OCI-LY7 (cell line): ENCODE measurements around the gene NTN3. TPM values are rescaled to one million over a fixed set of nuclear protein-coding genes. Genes with fewer than 3 reads are reported as not detected.

Experiments used
- BruUV-seq: library from RNA; stranded (reverse); fragments of 400-500 nt; replicated peaks from 2 replicates; lab custom pipeline; 2021; lab: Mats Ljungman, UMichigan
- CTCF ChIA-PET: fragments of 300-600 bp; sonication (Branson Sonifier 250); formaldehyde crosslinking; loops from one replicate; lab custom pipeline; 2022; ENCODE audit warnings: antibody characterized with exemption; ENCODE audit not compliant: unreplicated experiment; lab: Charles Lee
- POLR2A ChIA-PET: fragments of 300-600 bp; sonication (Branson Sonifier 250); formaldehyde crosslinking; loops from one replicate; lab custom pipeline; 2022; ENCODE audit warnings: antibody characterized with exemption; lab: Charles Lee
- DNase-seq: peaks from one replicate; pipeline ENCODE4 v3.0.0-alpha.2; 2015; ENCODE audit warnings: low spot score
- H2AFZ ChIP-seq: fragments of 200-600 bp; sonication (generic), shearing (Covaris generic); 2 replicates; pipeline ENCODE4 v1.6.1; 2014; ENCODE audit warnings: mild to moderate bottlenecking, antibody characterized with exemption, low read length, moderate library complexity
- H3K27ac ChIP-seq: fragments of 200-600 bp; sonication (generic); 2 replicates; pipeline ENCODE4 v1.5.1; 2014; ENCODE audit warnings: mixed run types, low read depth, mild to moderate bottlenecking, moderate library complexity, low read length, inconsistent platforms; ENCODE audit not compliant: poor library complexity, severe bottlenecking
- H3K36me3 ChIP-seq: fragments of 200-600 bp; sonication (generic); 2 replicates; pipeline ENCODE4 v1.6.1; 2014; ENCODE audit warnings: mild to moderate bottlenecking, antibody characterized with exemption, low read length, moderate library complexity, mixed read lengths; ENCODE audit not compliant: insufficient read depth
- H3K4me1 ChIP-seq: fragments of 200-600 bp; sonication (generic); 2 replicates; pipeline ENCODE4 v1.5.1; 2014; ENCODE audit warnings: mild to moderate bottlenecking, low read length; ENCODE audit not compliant: insufficient read depth, poor library complexity, severe bottlenecking
- H3K4me2 ChIP-seq: fragments of 200-600 bp; sonication (generic); 2 replicates; pipeline ENCODE4 v1.6.1; 2014; ENCODE audit warnings: mild to moderate bottlenecking, low read length
- H3K4me3 ChIP-seq: fragments of 200-600 bp; sonication (generic); 2 replicates; pipeline ENCODE4 v1.5.1; 2014; ENCODE audit warnings: mild to moderate bottlenecking, low read depth, low read length; ENCODE audit not compliant: poor library complexity, severe bottlenecking
- H3K79me2 ChIP-seq: fragments of 200-600 bp; sonication (generic); 2 replicates; pipeline ENCODE4 v1.6.1; 2016; ENCODE audit warnings: low read depth, mild to moderate bottlenecking, low read length, moderate library complexity, mixed read lengths; ENCODE audit not compliant: insufficient read depth
- H3K9me2 ChIP-seq: fragments of 200-600 bp; sonication (generic); 2 replicates; pipeline ENCODE4 v1.6.1; 2016; ENCODE audit warnings: mild to moderate bottlenecking, low read length, mixed read lengths; ENCODE audit not compliant: insufficient read depth
- H3K9me3 ChIP-seq: fragments of 200-600 bp; sonication (generic); 2 replicates; pipeline ENCODE4 v1.6.1; 2014; ENCODE audit warnings: mild to moderate bottlenecking, mixed run types, low read length, mixed read lengths
- H4K20me1 ChIP-seq: fragments of 200-600 bp; sonication (generic); 2 replicates; pipeline ENCODE4 v1.6.1; 2014; ENCODE audit warnings: mild to moderate bottlenecking, antibody characterized with exemption, low read length, moderate library complexity, mixed read lengths; ENCODE audit not compliant: insufficient read depth
- EZH2phosphoT487 ChIP-seq: fragments of 200-600 bp; sonication (generic); IDR thresholded peaks from 2 replicates; pipeline ENCODE4 v1.6.1; 2018; ENCODE audit warnings: low read depth, borderline replicate concordance, mild to moderate bottlenecking, mixed run types, antibody characterized with exemption, low read length, moderate library complexity, mixed read lengths
- intact Hi-C: fragments of 100-400 bp; cut with micrococcal nuclease; formaldehyde crosslinking; loops from one replicate; pipeline ENCODE4 v1.10.0; 2022; ENCODE audit not compliant: unreplicated experiment
- total RNA-seq, 2 experiments: library from RNA; depleted of rRNA in 1 of 2; stranded (reverse); fragments of >200 nt in 1 of 2; shearing (Covaris generic) in 1 of 2; gene quantifications; 2 replicates each; pipeline ENCODE4 v1.2.3, GENCODE V29; 2014 to 2022
- TF ChIP-seq, protein P1 (sequence below): fragments of 200-600 bp; sonication (generic); conservative IDR thresholded peaks from 2 replicates; pipeline ENCODE4 v1.5.1; 2014; ENCODE audit warnings: mild to moderate bottlenecking, antibody characterized with exemption, low read length, moderate library complexity, mixed read lengths

The NTN3 gene
- total RNA-seq, 2 experiments from 2014 or later = 1.7 to 2.3 TPM

DNA sequence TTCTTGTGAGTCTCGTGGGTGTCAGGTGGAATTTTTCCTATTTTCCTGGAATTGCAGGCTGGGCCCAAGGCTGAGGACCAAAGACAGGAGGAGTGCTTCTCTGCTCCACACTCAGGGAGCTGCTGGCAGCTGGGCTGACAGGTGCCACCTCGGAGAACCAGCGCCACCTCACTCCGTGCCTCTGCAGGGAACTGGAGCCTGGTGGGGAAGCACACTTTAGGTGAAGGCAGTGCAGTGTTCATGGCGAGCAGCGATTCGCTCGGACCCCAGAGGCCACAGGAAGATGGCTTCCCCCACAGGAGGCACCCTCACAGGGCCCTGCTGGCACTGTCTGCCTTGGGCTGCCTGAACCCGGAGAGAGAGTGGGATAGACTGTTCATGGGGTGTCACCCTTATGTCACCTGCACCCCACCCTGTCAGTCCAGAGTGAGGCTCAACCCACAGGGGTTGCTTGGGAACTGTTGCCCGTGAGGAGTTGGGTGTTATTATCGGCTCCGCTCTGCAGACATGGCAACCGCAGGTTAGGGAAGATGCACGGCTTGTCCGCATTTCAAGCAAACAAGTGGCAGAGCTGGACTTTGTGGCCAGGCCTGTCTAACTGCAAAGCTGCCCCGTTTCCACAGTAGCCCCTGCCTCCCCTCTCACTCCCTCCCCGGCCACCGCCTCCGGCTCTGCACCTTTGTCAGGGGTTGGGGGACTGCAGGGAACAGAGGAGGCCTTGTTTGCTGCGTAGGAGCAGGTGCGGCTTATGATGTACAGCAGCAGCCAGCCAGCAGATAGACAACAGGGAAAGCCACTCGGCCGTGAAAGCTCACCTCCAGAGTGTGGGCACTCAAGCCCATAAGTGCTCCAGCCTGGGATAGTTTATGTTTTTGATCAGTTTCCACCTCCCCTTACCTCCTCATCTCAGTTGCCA, 19.4 kb downstream of the NTN3 start:
- Histone ChIP-seq H3K9me2 (no peaks in the 10 kb centered on the region), H3K36me3 (peaks cover 17% of the 10 kb centered on the region; the same call in 1 of the 2 replicates), H3K4me1 (peaks cover 6% of the 10 kb centered on the region), H3K79me2 (no peaks in the 10 kb centered on the region), H4K20me1 (no peaks in the 10 kb centered on the region), H3K9me3 (no peaks in the 10 kb centered on the region), H3K27ac (no peak overlapping the region), H3K4me3 (no peak overlapping the region), H3K4me2 (no peak overlapping the region), H2AFZ (no peak overlapping the region)
- CTCF ChIA-PET = no interaction called here
- TF ChIP-seq EZH2phosphoT487 = no peak
- TF ChIP-seq, protein P1, sequence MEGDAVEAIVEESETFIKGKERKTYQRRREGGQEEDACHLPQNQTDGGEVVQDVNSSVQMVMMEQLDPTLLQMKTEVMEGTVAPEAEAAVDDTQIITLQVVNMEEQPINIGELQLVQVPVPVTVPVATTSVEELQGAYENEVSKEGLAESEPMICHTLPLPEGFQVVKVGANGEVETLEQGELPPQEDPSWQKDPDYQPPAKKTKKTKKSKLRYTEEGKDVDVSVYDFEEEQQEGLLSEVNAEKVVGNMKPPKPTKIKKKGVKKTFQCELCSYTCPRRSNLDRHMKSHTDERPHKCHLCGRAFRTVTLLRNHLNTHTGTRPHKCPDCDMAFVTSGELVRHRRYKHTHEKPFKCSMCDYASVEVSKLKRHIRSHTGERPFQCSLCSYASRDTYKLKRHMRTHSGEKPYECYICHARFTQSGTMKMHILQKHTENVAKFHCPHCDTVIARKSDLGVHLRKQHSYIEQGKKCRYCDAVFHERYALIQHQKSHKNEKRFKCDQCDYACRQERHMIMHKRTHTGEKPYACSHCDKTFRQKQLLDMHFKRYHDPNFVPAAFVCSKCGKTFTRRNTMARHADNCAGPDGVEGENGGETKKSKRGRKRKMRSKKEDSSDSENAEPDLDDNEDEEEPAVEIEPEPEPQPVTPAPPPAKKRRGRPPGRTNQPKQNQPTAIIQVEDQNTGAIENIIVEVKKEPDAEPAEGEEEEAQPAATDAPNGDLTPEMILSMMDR = no peak
- intact Hi-C loops = no loop called here
- no peak for DNase-seq
- POLR2A ChIA-PET = no interaction called here
- BruUV-seq = no TSS peak

DNA sequence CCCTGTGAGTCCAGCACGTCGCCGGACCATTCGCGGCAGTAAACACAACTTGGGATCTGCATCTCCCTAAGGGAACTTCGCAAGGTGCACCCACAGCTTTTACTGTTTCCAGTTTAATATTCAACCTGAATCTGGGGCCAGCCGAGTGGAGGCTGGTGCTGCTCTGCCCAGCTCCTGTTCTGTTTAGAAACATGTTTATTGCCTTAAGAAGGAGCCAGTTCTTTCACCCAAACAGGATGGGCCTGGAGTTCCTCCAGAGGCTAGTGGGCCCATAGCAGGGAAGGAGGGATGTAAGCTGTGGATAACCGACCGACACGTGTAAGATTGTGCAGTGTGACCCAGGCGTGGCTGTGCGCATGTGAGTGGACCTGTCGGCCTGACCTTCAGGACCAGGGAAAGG, 21.2 kb downstream of the NTN3 start:
- Histone ChIP-seq H2AFZ (no peak overlapping the region), H3K4me2 (no peak overlapping the region), H3K79me2 (no peaks in the 10 kb centered on the region), H4K20me1 (no peaks in the 10 kb centered on the region), H3K36me3 (peaks cover 25% of the 10 kb centered on the region), H3K9me3 (no peaks in the 10 kb centered on the region), H3K4me1 (no peaks in the 10 kb centered on the region), H3K27ac (no peak overlapping the region), H3K4me3 (no peak overlapping the region), H3K9me2 (no peaks in the 10 kb centered on the region)
- POLR2A ChIA-PET = interaction anchor here (0.6 kb wide), 1 partner anchor 262 kb away, joined by 5 read pairs; no protein-coding TSS in a partner anchor
- no peak for DNase-seq
- no peak for TF ChIP-seq EZH2phosphoT487
- TF ChIP-seq, protein P1 = no peak
- no TSS peak for BruUV-seq
- intact Hi-C loops = no loop called here
- CTCF ChIA-PET = no interaction called here

DNA sequence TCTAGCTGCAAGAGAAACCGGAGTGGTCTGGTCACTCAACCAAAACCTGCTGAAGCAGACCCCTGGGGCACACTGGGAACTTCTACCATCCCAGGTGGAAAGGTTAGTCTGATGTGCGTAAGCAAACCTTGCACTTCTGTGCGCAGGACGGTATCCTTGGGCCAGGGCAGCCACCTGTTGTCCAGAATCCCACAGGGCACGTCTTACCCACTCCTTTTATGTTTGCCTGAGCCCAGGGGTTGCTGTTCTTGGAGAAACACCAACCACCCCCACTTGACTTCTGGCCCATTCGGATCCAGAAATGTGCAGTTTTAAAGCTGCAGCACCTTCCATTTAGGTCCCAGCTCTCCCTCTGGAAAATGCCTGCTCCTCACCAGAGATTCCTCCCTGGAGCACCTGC, 22.5 kb downstream of the NTN3 start:
- DNase-seq = no peak
- no peak overlapping the region for H3K4me2 ChIP-seq
- no peak overlapping the region for H3K27ac ChIP-seq
- H3K4me3 ChIP-seq = no peak overlapping the region
- no peaks in the 10 kb centered on the region for H4K20me1 ChIP-seq
- H3K9me2 ChIP-seq = no peaks in the 10 kb centered on the region
- BruUV-seq = no TSS peak
- ChIA-PET POLR2A (no interaction called here), CTCF (no interaction called here)
- intact Hi-C loops = no loop called here
- H3K36me3 ChIP-seq = peaks cover 37% of the 10 kb centered on the region
- H3K9me3 ChIP-seq = no peaks in the 10 kb centered on the region
- TF ChIP-seq, protein P1 = no peak
- no peak for TF ChIP-seq EZH2phosphoT487
- no peaks in the 10 kb centered on the region for H3K4me1 ChIP-seq
- H2AFZ ChIP-seq = no peak overlapping the region
- no peaks in the 10 kb centered on the region for H3K79me2 ChIP-seq
